ENCODE measurements around the gene KCTD16. TPM values are rescaled to one million over a fixed set of nuclear protein-coding genes. Genes with fewer than 3 reads are reported as not detected.

Gene KCTD16
- total RNA-seq, 1 donor from 2014 or later, result 0.05 TPM

- ATAC-seq (no peak), DNase-seq (ENCODE audit: low spot score) (no peak)
Measured at GRCh38 chr5:144205141-144205551, 34.5 kb downstream of the KCTD16 start.

- no peak for ATAC-seq
- DNase-seq (ENCODE audit: low spot score), result no peak
Measured at GRCh38 chr5:144206141-144206540, 35.5 kb downstream of the KCTD16 start.

- DNase-seq (ENCODE audit: low spot score) (no peak), ATAC-seq (no peak)
Measured at GRCh38 chr5:144207875-144208444, 37.3 kb downstream of the KCTD16 start.

GRCh38 chr5:144209361-144209760 is 38.7 kb downstream of the KCTD16 start:
- ATAC-seq (no peak), DNase-seq (ENCODE audit: low spot score) (no peak)

- ATAC-seq, result no peak
- DNase-seq (ENCODE audit: low spot score), result no peak
Measured at GRCh38 chr5:144210655-144211054, 40.0 kb downstream of the KCTD16 start.

- DNase-seq (ENCODE audit: low spot score) (no peak), ATAC-seq (no peak)
Measured at GRCh38 chr5:144219869-144220268, 49.2 kb downstream of the KCTD16 start.

GRCh38 chr5:144227363-144227999 is 56.8 kb downstream of the KCTD16 start:
- no peak for ATAC-seq

GRCh38 chr5:144230806-144231205 is 60.1 kb downstream of the KCTD16 start:
- ATAC-seq, result peak; percentile 18
- DNase-seq (ENCODE audit: low spot score), result no peak

More at GRCh38 chr5:144227363-144227999, 56.8 kb downstream of the KCTD16 start:
- DNase-seq (ENCODE audit: low spot score), result no peak

GRCh38 chr5:144232285-144232684 is 61.6 kb downstream of the KCTD16 start:
- no peak for DNase-seq (ENCODE audit: low spot score)
- no peak for ATAC-seq

GRCh38 chr5:144236499-144236898 is 65.8 kb downstream of the KCTD16 start:
- DNase-seq (ENCODE audit: low spot score) (no peak), ATAC-seq (no peak)

GRCh38 chr5:144237851-144238250 is 67.2 kb downstream of the KCTD16 start:
- DNase-seq (ENCODE audit: low spot score) (no peak), ATAC-seq (no peak)

- DNase-seq (ENCODE audit: low spot score), result no peak
- no peak for ATAC-seq
Measured at GRCh38 chr5:144247131-144247530, 76.5 kb downstream of the KCTD16 start.

GRCh38 chr5:144248015-144248414 is 77.3 kb downstream of the KCTD16 start:
- DNase-seq (ENCODE audit: low spot score) (no peak), ATAC-seq (no peak)

GRCh38 chr5:144249755-144250464 is 79.2 kb downstream of the KCTD16 start:
- no peak for ATAC-seq

GRCh38 chr5:144254552-144254951 is 83.9 kb downstream of the KCTD16 start:
- ATAC-seq, result no peak

More at GRCh38 chr5:144249755-144250464, 79.2 kb downstream of the KCTD16 start:
- DNase-seq (ENCODE audit: low spot score), result no peak

GRCh38 chr5:144260121-144260520 is 89.4 kb downstream of the KCTD16 start:
- DNase-seq (ENCODE audit: low spot score) (no peak), ATAC-seq (no peak)

More at GRCh38 chr5:144254552-144254951, 83.9 kb downstream of the KCTD16 start:
- no peak for DNase-seq (ENCODE audit: low spot score)

GRCh38 chr5:144265643-144266247 is 95.1 kb downstream of the KCTD16 start:
- DNase-seq (ENCODE audit: low spot score), result no peak
- no peak for ATAC-seq

GRCh38 chr5:144267961-144268513 is 97.4 kb downstream of the KCTD16 start:
- ATAC-seq (no peak), DNase-seq (ENCODE audit: low spot score) (no peak)

GRCh38 chr5:144273232-144274027 is 102.8 kb downstream of the KCTD16 start:
- ATAC-seq (no peak), DNase-seq (ENCODE audit: low spot score) (no peak)

GRCh38 chr5:144275329-144275728 is 104.7 kb downstream of the KCTD16 start:
- ATAC-seq (no peak), DNase-seq (ENCODE audit: low spot score) (no peak)
